CD14-positive monocyte (primary cell): ENCODE data around the gene SLC25A42. TPM values are rescaled to one million over a fixed set of nuclear protein-coding genes. Genes with fewer than 3 reads are reported as not detected.
A peak's percentile ranks its signal among the peaks of the same experiment; 100 is the strongest.

Experiments
- DNase-seq, 3 donors: peaks; one replicate each; pipeline ENCODE4 v3.0.0-alpha.2; 2011 to 2022
- H2AFZ ChIP-seq: 2 replicates; pipeline ENCODE4 v1.6.0; 2012; ENCODE audit warnings: mild to moderate bottlenecking, low read depth, low read length, inconsistent platforms; ENCODE audit not compliant: insufficient read depth, poor library complexity, severe bottlenecking
- H3K27ac ChIP-seq, 2 donors: 1 replicate in 1 of 2; 2 replicates in 1 of 2; pipeline ENCODE4 v1.5.1; 2012 to 2013; ENCODE audit warnings: low read length in 2 of 2, control low read depth in 1 of 2, inconsistent platforms in 1 of 2, low read depth in 1 of 2, mild to moderate bottlenecking in 1 of 2
- H3K27me3 ChIP-seq, 2 donors: one replicate each; pipeline versions ENCODE4 v1.6.0 to v1.6.1; 2011 to 2013; ENCODE audit warnings: low read length in 2 of 2; ENCODE audit not compliant: control insufficient read depth in 2 of 2, insufficient read depth in 2 of 2
- H3K36me3 ChIP-seq, 2 donors: replicated peaks in 1 of 2; 1 replicate in 1 of 2; 2 replicates in 1 of 2; pipeline versions ENCODE4 v1.5.1 to v1.6.1; 2012 to 2013; ENCODE audit warnings: low read length in 2 of 2, control low read depth in 1 of 2, inconsistent platforms in 1 of 2, mild to moderate bottlenecking in 1 of 2; ENCODE audit not compliant: insufficient read depth in 2 of 2, control insufficient read depth in 1 of 2
- H3K4me1 ChIP-seq, 2 donors: 1 replicate in 1 of 2; 2 replicates in 1 of 2; pipeline versions ENCODE4 v1.5.1 to v1.6.1; 2012 to 2013; ENCODE audit warnings: low read length in 2 of 2, control low read depth in 1 of 2, inconsistent platforms in 1 of 2, mild to moderate bottlenecking in 1 of 2, moderate library complexity in 1 of 2; ENCODE audit not compliant: insufficient read depth in 2 of 2, control insufficient read depth in 1 of 2
- H3K4me2 ChIP-seq: replicated peaks from 2 replicates; pipeline ENCODE3; 2012; ENCODE audit warnings: low read length, moderate library complexity, mild to moderate bottlenecking; ENCODE audit not compliant: poor library complexity, severe bottlenecking; ENCODE audit errors: extremely low read depth
- H3K4me3 ChIP-seq, 3 experiments: fragments of 200-600 bp in 1 of 3; sonication (generic) in 1 of 3; replicated peaks in 1 of 3; 1 replicate in 2 of 3; 2 replicates in 1 of 3; pipeline ENCODE4 v1.5.1; 2011 to 2013; ENCODE audit warnings: low read length in 3 of 3, mild to moderate bottlenecking in 3 of 3, control low read depth in 2 of 3, low read depth in 2 of 3, inconsistent platforms in 1 of 3, moderate library complexity in 1 of 3
- H3K79me2 ChIP-seq: 2 replicates; pipeline ENCODE4 v1.6.0; 2012; ENCODE audit warnings: mild to moderate bottlenecking, control low read depth, inconsistent platforms, low read length, moderate library complexity; ENCODE audit not compliant: insufficient read depth
- H3K9ac ChIP-seq: 2 replicates; pipeline ENCODE4 v1.6.0; 2017; ENCODE audit warnings: low read length, mild to moderate bottlenecking; ENCODE audit not compliant: insufficient read depth, poor library complexity, severe bottlenecking
- H3K9me3 ChIP-seq, 2 donors: replicated peaks in 1 of 2; 1 replicate in 1 of 2; 2 replicates in 1 of 2; pipeline versions ENCODE4 v1.5.1 to v1.6.1; 2012 to 2013; ENCODE audit warnings: low read length in 2 of 2, control low read depth in 1 of 2; ENCODE audit not compliant: control insufficient read depth in 1 of 2, insufficient read depth in 1 of 2
- H4K20me1 ChIP-seq: 2 replicates; pipeline ENCODE4 v1.6.0; 2012; ENCODE audit warnings: mild to moderate bottlenecking, low read length, control low read depth, moderate library complexity; ENCODE audit not compliant: insufficient read depth
- H3K27ac Mint-ChIP-seq, 7 donors: one replicate each; pipeline ENCODE4 v1.8.0; 2020; ENCODE audit warnings: mild to moderate bottlenecking in 7 of 7, mixed read lengths in 7 of 7, moderate library complexity in 6 of 7, inconsistent platforms in 2 of 7
- H3K27me3 Mint-ChIP-seq, 3 donors: one replicate each; pipeline ENCODE4 v1.8.0; 2021 to 2022; ENCODE audit warnings: low read depth in 3 of 3, mild to moderate bottlenecking in 3 of 3, mixed read lengths in 3 of 3, moderate library complexity in 3 of 3, inconsistent platforms in 1 of 3
- H3K36me3 Mint-ChIP-seq, 2 donors: one replicate each; pipeline ENCODE4 v1.8.0; 2020; ENCODE audit warnings: mixed read lengths in 2 of 2, inconsistent platforms in 1 of 2, mild to moderate bottlenecking in 1 of 2
- H3K4me1 Mint-ChIP-seq: one replicate; pipeline ENCODE4 v1.8.0; 2020; ENCODE audit warnings: mild to moderate bottlenecking, mixed read lengths
- H3K4me3 Mint-ChIP-seq, 2 donors: one replicate each; pipeline ENCODE4 v1.8.0; 2020; ENCODE audit warnings: mild to moderate bottlenecking in 2 of 2, mixed read lengths in 2 of 2, moderate library complexity in 1 of 2
- H3K9me3 Mint-ChIP-seq, 7 donors: one replicate each; pipeline ENCODE4 v1.8.0; 2020 to 2022; ENCODE audit warnings: mixed read lengths in 7 of 7, mild to moderate bottlenecking in 6 of 7, moderate library complexity in 6 of 7, inconsistent platforms in 2 of 7
- WGBS: methylation state at CpG from one replicate; pipeline ENCODE4 v1.1.5; 2013; ENCODE audit warnings: missing lambda C conversion rate; ENCODE audit not compliant: insufficient coverage; 5-methylcytosine and 5-hydroxymethylcytosine counted together
- intact Hi-C, 2 donors: fragments of 100-400 bp; cut with micrococcal nuclease; formaldehyde crosslinking; loops; one replicate each; pipeline versions ENCODE4 v1.15.0 to v1.15.1; 2023
- polyA plus RNA-seq, 3 donors: library from polyadenylated mRNA; depleted of rRNA in 1 of 3; unstranded in 2 of 3; stranded (reverse) in 1 of 3; fragments of 300-500 nt in 2 of 3; fragments of >200 nt in 1 of 3; fragmentation: Illumina TruSeq in 2 of 3; gene quantifications; 1 replicate in 2 of 3; 2 replicates in 1 of 3; pipeline ENCODE4 v1.2.3, GENCODE V29; 2012 to 2021
- TF ChIP-seq, protein P1 (sequence below): fragments of 200-600 bp; IDR thresholded peaks from one replicate; pipeline ENCODE4 v1.8.0; 2022; ENCODE audit warnings: antibody characterized with exemption, mild to moderate bottlenecking

SLC25A42 gene
- polyA plus RNA-seq, 3 donors, result 0.68 to 3.1 (median 1.1) TPM

DNA sequence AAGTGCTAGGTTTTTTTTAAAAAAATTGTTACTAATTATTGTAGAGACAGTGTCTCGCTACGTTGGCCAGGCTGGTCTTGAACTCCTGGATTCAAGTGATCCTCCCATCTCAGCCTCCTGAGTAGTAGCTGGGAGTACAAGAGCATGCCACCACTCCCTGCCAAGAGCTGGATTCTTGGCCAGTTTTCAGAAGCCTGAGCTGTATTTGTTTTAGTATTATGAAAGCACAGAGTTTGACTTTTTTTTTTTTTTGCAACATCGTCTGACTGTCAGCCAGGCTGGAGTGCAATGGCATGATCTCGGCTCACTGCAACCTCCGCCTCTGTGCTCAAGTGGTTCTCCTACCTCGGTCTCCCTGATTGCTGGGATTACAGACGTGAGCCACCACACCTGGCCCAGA lies 23.4 kb upstream of the SLC25A42 start:
- Histone ChIP-seq H4K20me1 (peaks cover 24% of the 10 kb centered on the region), H3K79me2 (peaks cover 71% of the 10 kb centered on the region), H3K36me3 (peaks cover 24 to 68% of the 10 kb centered on the region in 2 donors), H3K9ac (no peak overlapping the region), H3K4me1 (peaks cover 0 to 2% of the 10 kb centered on the region in 2 donors), H2AFZ (no peak overlapping the region), H3K27ac (no peak overlapping the region), H3K4me3 (no peak overlapping the region), H3K27me3 (no peaks in the 10 kb centered on the region), H3K4me2 (no peak overlapping the region), H3K9me3 (no peaks in the 10 kb centered on the region)
- 94% methylated on average over 2 of the region's 7 CpGs for WGBS
- TF ChIP-seq, protein P1, sequence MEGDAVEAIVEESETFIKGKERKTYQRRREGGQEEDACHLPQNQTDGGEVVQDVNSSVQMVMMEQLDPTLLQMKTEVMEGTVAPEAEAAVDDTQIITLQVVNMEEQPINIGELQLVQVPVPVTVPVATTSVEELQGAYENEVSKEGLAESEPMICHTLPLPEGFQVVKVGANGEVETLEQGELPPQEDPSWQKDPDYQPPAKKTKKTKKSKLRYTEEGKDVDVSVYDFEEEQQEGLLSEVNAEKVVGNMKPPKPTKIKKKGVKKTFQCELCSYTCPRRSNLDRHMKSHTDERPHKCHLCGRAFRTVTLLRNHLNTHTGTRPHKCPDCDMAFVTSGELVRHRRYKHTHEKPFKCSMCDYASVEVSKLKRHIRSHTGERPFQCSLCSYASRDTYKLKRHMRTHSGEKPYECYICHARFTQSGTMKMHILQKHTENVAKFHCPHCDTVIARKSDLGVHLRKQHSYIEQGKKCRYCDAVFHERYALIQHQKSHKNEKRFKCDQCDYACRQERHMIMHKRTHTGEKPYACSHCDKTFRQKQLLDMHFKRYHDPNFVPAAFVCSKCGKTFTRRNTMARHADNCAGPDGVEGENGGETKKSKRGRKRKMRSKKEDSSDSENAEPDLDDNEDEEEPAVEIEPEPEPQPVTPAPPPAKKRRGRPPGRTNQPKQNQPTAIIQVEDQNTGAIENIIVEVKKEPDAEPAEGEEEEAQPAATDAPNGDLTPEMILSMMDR, result no peak
- DNase-seq, result no peak
- H3K36me3 Mint-ChIP-seq, result peaks cover 42 to 64% of the 10 kb centered on the region in 2 donors
- H3K9me3 Mint-ChIP-seq, result no peaks in the 10 kb centered on the region
- peak overlapping the region in 1 of 7 donors; percentile 56 for H3K27ac Mint-ChIP-seq
- intact Hi-C loops, result no loop called here
- H3K27me3 Mint-ChIP-seq, result peaks cover 0 to 3% (median 1%) of the 10 kb centered on the region in 3 donors
- no peak overlapping the region for H3K4me3 Mint-ChIP-seq
- H3K4me1 Mint-ChIP-seq, result peaks cover 21% of the 10 kb centered on the region

DNA sequence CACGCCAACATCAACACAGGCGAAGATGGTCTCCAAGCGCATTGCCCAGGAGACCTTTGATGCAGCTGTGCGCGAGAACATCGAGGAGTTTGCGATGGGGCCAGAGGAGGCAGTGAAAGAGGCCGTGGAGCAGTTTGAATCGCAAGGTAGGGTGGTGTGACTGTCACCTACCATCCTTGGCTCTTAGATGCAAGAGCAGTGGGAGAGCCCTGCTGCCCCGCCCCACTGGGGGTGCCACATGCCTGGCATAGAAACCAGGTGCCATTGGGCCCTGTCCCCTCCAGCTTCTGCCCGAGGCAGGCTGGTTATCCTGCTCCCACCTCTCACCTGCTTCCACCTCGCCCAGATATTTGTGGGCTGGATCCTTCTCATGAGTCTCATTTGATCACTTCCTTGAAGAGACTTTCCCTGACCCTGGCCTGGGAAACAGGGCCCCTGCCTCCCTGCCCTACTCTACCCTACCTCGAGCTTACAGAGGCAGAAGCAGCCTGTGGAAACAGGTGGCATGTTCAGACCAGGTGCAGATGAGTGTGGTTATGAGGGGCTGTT lies 21.0 kb upstream of the SLC25A42 start:
- DNase-seq, result no peak
- Mint-ChIP-seq H3K9me3 (no peaks in the 10 kb centered on the region), H3K4me1 (peaks cover 15% of the 10 kb centered on the region), H3K27ac (peak overlapping the region in 2 of 7 donors; percentile 31 to 33), H3K4me3 (no peak overlapping the region), H3K36me3 (peaks cover 54 to 69% of the 10 kb centered on the region in 2 donors), H3K27me3 (peaks cover 0 to 3% (median 1%) of the 10 kb centered on the region in 3 donors)
- H3K9ac ChIP-seq, result no peak overlapping the region
- H3K36me3 ChIP-seq, result peaks cover 33 to 76% of the 10 kb centered on the region in 2 donors
- H4K20me1 ChIP-seq, result peaks cover 13% of the 10 kb centered on the region
- H3K79me2 ChIP-seq, result peaks cover 47% of the 10 kb centered on the region
- no peaks in the 10 kb centered on the region for H3K4me1 ChIP-seq
- TF ChIP-seq, protein P1, result no peak
- H3K4me2 ChIP-seq, result no peak overlapping the region
- no peak overlapping the region for H3K4me3 ChIP-seq
- intact Hi-C loops, result no loop called here
- peak overlapping the region in 1 of 2 donors; percentile 36 for H3K27ac ChIP-seq
- no peak overlapping the region for H2AFZ ChIP-seq
- no peaks in the 10 kb centered on the region for H3K9me3 ChIP-seq
- H3K27me3 ChIP-seq, result no peaks in the 10 kb centered on the region
- 98% methylated on average over 12 of the region's 13 CpGs for WGBS
